ENCODE results near the gene NKAPL.
"Not testable (repeated sequence)": the region's sequence is repeated elsewhere in the genome, so short reads cannot be mapped to it uniquely, and the experiment has no call there.

NKAPL gene

GRCh38 chr6:28281288-28282064 lies 22.4 kb downstream of the NKAPL start, which contains the start of gene PGBD1:
PGBD1 (plus strand) TSS chr6:28281572; CDS start chr6:28283814, 2,242 bp downstream.
- in situ Hi-C loops (cut with MboI; ENCODE audit: low pct_unique_long_range_greater_than_20kb, low sequenced_read_pairs), result no loop called here
- DNase-seq, result peak; percentile 85

- in situ Hi-C loops (cut with MboI; ENCODE audit: low pct_unique_long_range_greater_than_20kb, low sequenced_read_pairs), result no loop called here
- no peak for DNase-seq
Measured at GRCh38 chr6:28282926-28283325, 23.8 kb downstream of the NKAPL start.

- in situ Hi-C loops (cut with MboI; ENCODE audit: low pct_unique_long_range_greater_than_20kb, low sequenced_read_pairs), result no loop called here
- no peak for DNase-seq
Measured at GRCh38 chr6:28291573-28291972, 32.5 kb downstream of the NKAPL start.

GRCh38 chr6:28295326-28295725 lies 36.2 kb downstream of the NKAPL start:
- DNase-seq, result no peak
- in situ Hi-C loops (cut with MboI; ENCODE audit: low pct_unique_long_range_greater_than_20kb, low sequenced_read_pairs), result no loop called here

- in situ Hi-C loops (cut with MboI; ENCODE audit: low pct_unique_long_range_greater_than_20kb, low sequenced_read_pairs), result no loop called here
- no peak for DNase-seq
Measured at GRCh38 chr6:28296520-28297060, 37.5 kb downstream of the NKAPL start.

- in situ Hi-C loops (cut with MboI; ENCODE audit: low pct_unique_long_range_greater_than_20kb, low sequenced_read_pairs), result no loop called here
- DNase-seq, result no peak
Measured at GRCh38 chr6:28303570-28303969, 44.5 kb downstream of the NKAPL start.

GRCh38 chr6:28306363-28306762 lies 47.3 kb downstream of the NKAPL start:
- DNase-seq; in situ Hi-C loops (cut with MboI; ENCODE audit: low pct_unique_long_range_greater_than_20kb, low sequenced_read_pairs): not testable (repeated sequence)
